PFSK-1 (cell line): ENCODE data around the gene MRPS18B.

ENCODE experiments used
- POLR2AphosphoS5 ChIP-seq: IDR thresholded peaks from 2 replicates; pipeline ENCODE4 v1.6.1; 2012; ENCODE audit warnings: low read depth, mild to moderate bottlenecking, control low read depth, low read length, moderate library complexity
- SIN3A ChIP-seq: IDR thresholded peaks from 2 replicates; pipeline ENCODE4 v1.6.1; 2012; ENCODE audit warnings: mild to moderate bottlenecking, low read length, moderate library complexity, borderline replicate concordance; ENCODE audit not compliant: insufficient read depth
- TAF1 ChIP-seq: IDR thresholded peaks from 2 replicates; pipeline ENCODE4 v1.6.1; 2012; ENCODE audit warnings: low read length, control low read depth, borderline replicate concordance; ENCODE audit not compliant: insufficient read depth
- TF ChIP-seq, protein P1 (sequence below), 2 experiments: IDR thresholded peaks; 2 replicates each; pipeline versions ENCODE4 v1.6.1 to v1.8.0; 2011 to 2012; ENCODE audit warnings: low read depth in 2 of 2, low read length in 2 of 2, control low read depth in 1 of 2, inconsistent platforms in 1 of 2, mild to moderate bottlenecking in 1 of 2, moderate library complexity in 1 of 2; ENCODE audit not compliant: insufficient read depth in 1 of 2

DNA sequence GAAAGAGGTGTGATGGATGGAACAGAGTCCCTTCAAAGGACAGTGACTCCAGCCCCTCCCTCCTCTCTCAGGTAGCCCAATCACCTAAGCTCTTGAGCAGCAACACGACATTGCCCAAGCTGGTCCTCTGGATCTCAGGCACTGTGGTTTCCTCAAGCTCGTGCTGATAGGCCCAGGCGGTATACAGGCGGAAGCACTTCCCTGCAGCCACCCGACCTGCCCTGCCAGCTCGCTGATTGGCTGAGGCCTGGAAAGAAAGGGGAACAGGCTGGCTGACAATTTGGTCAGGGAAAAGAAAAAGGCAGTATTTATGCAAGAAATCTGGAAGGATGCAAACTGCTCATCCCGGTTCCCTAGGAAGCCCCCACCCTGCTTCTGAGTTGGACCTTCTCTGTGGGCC, 38.9 kb downstream of the MRPS18B start:
- TF ChIP-seq, protein P1, sequence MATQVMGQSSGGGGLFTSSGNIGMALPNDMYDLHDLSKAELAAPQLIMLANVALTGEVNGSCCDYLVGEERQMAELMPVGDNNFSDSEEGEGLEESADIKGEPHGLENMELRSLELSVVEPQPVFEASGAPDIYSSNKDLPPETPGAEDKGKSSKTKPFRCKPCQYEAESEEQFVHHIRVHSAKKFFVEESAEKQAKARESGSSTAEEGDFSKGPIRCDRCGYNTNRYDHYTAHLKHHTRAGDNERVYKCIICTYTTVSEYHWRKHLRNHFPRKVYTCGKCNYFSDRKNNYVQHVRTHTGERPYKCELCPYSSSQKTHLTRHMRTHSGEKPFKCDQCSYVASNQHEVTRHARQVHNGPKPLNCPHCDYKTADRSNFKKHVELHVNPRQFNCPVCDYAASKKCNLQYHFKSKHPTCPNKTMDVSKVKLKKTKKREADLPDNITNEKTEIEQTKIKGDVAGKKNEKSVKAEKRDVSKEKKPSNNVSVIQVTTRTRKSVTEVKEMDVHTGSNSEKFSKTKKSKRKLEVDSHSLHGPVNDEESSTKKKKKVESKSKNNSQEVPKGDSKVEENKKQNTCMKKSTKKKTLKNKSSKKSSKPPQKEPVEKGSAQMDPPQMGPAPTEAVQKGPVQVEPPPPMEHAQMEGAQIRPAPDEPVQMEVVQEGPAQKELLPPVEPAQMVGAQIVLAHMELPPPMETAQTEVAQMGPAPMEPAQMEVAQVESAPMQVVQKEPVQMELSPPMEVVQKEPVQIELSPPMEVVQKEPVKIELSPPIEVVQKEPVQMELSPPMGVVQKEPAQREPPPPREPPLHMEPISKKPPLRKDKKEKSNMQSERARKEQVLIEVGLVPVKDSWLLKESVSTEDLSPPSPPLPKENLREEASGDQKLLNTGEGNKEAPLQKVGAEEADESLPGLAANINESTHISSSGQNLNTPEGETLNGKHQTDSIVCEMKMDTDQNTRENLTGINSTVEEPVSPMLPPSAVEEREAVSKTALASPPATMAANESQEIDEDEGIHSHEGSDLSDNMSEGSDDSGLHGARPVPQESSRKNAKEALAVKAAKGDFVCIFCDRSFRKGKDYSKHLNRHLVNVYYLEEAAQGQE (IDR thresholded peaks at IDR 0.05; ENCODE audit: insufficient read depth in 1 of 2, low read depth in 2 of 2, low read length in 2 of 2): no peak
- TF ChIP-seq TAF1 (no peak), POLR2AphosphoS5 (no peak), SIN3A (no peak)
